Measurements from ENCODE around the gene FBXL19.
A peak's percentile ranks its signal among the peaks of the same experiment; 100 is the strongest.
"Not testable (repeated sequence)": the region's sequence is repeated elsewhere in the genome, so short reads cannot be mapped to it uniquely, and the experiment has no call there.

FBXL19 gene

DNA sequence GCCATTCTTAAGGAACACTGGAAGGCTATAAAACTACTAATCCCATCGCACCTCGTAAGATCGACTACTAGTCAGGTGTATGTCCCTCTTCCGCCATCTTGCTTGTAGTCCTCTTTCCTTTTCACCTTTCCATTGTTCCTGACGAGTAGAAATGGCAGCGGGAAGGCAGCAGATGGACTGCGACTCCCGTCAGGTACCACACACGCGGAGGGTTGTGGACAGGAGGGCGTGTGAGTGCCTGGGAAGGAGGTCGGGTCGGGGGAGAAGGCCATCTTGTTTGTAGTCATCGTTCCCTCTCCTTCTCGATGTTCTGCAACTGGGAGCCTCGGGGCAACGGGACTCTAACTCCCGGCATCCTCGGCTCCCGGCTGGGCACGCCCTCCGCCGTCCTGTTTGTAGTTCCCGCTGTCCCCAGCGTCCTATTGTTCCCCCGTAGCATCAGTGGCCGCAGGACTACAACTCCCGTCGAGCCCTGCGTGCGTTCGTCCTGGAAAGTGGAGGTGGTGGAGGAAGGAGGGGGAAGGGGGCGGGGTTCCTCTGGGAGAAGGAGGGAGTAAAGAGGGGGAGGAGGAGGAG lies 324 bp upstream of the FBXL19 start:
- DNase-seq (ENCODE audit: low spot score) = peak; percentile 100

DNA sequence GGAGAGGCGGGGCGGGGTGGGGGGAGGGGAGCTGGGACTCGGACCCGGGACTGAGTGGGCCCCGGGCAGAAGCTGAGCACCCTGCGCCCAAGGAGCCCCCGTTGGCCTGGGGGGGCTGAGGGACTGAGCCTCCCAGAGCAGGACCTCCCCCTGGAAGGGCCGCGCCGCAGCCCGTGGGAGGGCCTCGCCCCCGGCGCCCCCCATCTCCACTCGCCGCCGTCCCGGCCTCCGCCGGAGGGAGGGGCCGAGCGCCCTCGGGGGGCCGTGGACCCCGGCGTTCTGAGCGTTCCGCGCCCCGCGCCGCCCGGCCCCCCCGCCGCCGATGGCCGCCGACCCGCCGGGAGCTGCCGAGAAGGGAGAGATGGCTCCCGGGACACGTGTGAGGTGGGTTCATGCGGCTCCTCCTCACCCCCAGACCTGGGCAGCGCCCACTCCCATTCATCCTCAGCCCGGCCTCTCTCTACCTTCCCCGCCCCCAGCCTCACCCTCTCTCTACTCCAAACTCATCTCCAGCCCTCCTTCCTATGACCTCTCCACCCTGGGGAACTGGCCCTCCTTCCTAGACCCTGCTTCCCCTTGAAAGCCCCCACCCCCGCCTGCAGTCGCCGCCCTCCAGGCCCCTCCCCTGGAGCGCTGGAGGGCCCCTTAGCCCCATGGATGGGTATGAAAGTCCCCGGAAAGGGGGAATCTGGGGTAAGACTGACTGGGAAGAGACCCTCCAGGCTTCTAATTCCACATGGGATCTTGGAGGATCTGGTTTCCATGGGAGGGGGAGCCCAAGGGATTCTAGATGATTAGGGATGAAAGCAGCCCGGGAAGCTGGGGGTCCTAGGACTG lies 922 bp downstream of the FBXL19 start:
- no peak for DNase-seq (ENCODE audit: low spot score)

GRCh38 chr16:30924913-30925631 lies 1.7 kb downstream of the FBXL19 start:
- DNase-seq (ENCODE audit: low spot score) = no peak

GRCh38 chr16:30925632-30925987 lies 2.2 kb downstream of the FBXL19 start:
- DNase-seq (ENCODE audit: low spot score) = no peak

GRCh38 chr16:30925995-30926811 lies 2.8 kb downstream of the FBXL19 start:
- no peak for DNase-seq (ENCODE audit: low spot score)

DNA sequence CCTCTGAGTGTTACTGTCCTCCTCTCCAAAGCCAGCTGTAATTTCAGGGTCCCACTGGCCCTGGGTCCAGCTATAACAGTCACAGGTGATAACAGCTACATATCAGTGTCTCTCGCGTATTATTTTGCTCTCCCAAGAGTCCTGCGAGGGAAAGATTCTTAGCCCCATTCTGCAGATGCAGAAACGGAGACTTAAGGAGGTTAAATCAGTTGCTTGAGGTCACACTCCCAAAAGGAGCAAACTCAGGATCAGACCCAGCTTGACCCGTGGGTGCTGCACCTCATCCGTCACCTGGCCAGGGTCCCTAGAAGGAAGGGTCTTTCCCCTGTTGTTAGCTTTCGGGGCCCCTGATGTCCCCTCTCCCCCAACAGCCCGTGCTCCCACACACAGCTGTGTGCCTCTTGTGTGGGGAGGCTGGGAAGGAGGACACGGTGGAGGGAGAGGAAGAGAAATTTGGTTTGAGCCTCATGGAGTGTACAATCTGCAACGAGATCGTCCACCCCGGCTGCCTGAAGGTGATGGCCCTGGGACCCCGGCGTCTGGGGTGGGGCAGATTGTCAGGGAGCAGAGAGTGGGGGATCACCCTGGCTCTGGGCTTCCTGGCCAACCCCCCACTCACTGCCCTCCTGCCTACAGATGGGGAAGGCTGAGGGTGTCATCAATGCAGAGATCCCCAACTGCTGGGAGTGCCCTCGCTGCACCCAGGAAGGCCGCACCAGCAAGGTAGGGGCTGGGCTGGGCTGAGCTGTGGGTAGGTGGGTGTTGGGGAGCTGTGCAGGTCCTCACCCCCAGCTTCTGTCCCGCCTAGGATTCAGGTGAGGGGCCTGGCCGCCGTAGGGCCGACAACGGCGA lies 3.8 kb downstream of the FBXL19 start:
- no peak for DNase-seq (ENCODE audit: low spot score)

DNA sequence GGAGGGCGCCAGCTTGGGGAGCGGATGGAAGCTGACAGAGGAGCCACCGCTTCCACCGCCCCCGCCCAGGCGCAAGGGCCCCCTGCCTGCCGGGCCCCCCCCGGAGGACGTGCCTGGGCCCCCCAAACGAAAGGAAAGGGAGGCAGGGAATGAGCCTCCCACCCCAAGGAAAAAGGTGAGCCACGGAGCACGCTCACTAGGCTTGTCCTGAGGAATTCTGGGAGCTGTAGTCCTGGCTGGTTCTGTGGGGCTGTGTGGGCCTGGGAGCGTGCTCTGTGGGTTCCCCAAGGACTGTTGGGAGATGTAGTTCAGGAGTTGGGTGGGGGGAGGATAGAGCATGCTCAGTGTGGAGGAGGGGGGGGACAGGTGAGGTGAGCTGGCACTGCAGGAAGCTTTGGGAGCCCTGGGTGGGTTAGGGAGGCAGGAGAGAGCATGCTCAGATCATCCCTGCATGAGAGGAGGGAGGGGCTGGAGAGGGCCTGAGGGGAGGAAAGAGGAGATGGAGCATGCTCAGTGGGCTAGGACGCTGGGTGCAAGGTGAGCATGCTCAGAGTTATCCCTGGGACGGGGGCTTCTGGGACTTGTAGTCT lies 4.5 kb downstream of the FBXL19 start:
- DNase-seq (ENCODE audit: low spot score) = peak; percentile 82

DNA sequence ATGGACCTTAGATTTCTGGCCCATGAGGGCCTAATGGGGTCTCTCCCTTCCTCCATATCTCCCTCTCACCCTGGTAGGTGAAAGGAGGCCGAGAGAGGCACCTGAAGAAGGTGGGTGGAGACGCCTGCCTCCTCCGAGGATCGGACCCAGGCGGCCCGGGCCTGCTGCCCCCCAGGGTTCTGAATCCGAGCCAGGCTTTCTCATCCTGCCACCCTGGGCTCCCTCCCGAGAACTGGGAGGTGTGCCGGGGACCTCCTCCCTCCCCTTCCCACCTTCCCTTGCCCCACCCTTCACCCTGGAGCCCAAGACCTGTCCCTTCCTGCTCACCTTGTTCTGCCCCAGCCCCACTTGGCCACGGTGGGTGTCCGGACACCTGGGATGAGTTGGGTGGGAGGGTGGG lies 5.0 kb downstream of the FBXL19 start:
- no peak for DNase-seq (ENCODE audit: low spot score)

- no peak for DNase-seq (ENCODE audit: low spot score)
Measured at GRCh38 chr16:30929167-30929566, 5.8 kb downstream of the FBXL19 start.

DNA sequence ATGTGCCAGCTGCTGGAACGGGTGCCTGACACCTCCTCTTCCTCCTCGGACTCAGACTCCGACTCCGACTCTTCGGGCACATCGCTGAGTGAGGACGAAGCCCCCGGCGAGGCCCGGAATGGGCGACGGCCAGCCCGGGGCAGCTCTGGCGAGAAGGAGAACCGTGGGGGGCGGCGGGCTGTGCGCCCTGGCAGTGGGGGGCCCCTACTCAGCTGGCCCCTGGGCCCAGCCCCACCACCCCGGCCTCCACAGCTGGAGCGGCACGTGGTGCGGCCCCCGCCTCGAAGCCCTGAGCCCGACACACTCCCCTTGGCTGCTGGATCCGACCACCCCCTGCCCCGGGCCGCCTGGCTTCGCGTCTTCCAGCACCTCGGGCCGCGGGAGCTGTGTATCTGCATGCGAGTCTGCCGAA lies 6.8 kb downstream of the FBXL19 start:
- no peak for DNase-seq (ENCODE audit: low spot score)

- no peak for DNase-seq (ENCODE audit: low spot score)
Measured at GRCh38 chr16:30931068-30931650, 7.8 kb downstream of the FBXL19 start.

GRCh38 chr16:30934827-30935557 lies 11.6 kb downstream of the FBXL19 start:
- DNase-seq (ENCODE audit: low spot score) = no peak

DNA sequence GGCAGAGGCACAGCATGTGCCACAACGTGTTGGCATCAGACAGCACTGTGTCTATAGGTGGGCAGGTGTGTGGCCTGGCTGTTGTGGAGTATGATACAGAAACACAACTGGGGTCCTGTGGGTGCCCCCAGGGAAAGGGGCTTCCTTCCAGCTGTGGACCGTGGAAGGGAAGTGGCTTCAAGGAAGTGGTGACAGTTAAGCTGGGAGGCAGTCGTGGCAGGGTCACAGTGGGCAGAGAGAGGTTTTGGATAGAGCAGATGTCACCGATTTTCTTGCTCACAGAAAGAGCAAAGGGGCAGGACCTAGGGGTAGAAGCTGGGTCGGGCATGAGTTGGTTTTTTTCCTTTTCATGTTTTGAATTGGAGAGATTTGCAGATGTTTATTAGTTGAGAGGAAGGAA lies 14.3 kb downstream of the FBXL19 start:
- no peak for DNase-seq (ENCODE audit: low spot score)

DNA sequence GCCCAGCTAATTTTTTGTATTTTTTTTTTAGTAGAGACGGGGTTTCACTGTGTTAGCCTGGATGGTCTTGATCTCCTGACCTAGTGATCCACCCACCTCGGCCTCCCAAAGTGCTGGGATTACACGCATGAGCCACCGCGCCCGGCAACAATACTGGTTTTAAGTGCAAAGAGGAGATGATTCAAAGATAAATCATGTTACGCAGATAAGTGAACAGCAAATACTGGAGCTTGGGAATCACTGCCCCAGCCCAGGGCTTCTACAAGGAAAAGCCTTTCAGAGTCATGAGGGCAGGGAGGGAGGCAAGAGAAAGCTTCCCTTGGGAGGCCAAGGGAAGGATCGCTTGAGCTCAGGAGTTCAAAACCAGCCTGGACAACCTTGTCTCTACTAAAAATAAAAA lies 16.2 kb downstream of the FBXL19 start:
- not testable (repeated sequence) for DNase-seq (ENCODE audit: low spot score)

- no peak for DNase-seq (ENCODE audit: low spot score)
Measured at GRCh38 chr16:30941600-30942425, 18.4 kb downstream of the FBXL19 start.

GRCh38 chr16:30942426-30942806 lies 19.0 kb downstream of the FBXL19 start:
- no peak for DNase-seq (ENCODE audit: low spot score)

DNA sequence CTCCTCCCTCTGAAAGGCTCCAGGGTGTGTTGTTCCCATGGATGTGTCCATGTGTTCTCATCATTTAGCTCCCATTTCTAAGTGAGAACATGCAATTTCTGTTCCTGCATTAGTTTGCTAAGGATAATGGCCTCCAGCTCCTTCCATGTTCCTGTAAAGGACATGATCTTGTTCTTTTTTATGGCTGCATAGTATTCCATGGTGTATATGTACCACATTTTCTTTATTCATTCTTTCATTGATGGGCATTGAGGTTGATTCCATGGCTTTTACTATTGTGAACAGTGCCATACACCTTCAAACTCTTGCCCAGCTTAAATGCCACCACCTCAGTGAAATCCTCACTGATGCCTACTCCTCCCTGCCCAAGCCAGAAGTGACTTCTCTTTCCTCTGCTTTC lies 21.0 kb downstream of the FBXL19 start:
- DNase-seq (ENCODE audit: low spot score) = no peak

DNA sequence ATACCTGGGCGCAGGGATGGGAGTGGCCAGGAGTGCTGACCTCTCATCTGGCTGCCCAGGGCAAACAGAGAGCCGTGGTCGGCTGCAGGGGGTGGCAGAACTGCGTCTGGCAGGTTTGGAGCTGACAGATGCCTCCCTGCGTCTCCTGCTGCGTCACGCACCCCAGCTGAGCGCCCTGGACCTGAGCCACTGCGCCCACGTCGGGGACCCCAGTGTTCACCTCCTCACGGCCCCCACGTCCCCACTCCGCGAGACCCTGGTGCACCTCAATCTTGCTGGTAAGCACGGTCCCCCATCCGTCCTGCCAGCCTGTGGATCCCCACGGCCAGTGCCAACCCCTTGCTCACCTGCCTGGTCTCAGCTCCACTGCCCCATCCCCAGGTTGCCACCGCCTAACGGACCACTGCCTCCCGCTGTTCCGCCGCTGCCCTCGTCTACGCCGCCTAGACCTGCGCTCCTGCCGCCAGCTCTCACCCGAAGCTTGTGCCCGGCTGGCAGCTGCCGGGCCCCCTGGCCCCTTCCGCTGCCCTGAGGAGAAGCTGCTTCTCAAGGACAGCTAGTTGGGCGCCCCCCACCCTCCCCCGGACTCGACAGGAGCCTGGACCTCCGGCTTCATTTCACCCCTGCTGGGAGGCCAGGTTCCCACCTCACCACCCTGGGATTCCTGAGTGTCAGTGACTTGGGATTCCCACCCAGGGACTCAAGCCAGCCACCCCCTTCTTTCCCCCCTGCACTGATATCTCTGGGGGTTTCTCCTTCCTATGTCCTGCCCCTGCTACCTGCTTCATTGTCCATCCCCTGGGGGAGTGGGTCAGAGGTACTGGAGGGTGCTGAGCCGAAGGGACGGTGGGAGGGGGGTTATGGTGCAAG lies 23.5 kb downstream of the FBXL19 start:
- no peak for DNase-seq (ENCODE audit: low spot score)

Measured in left forelimb (tissue), 1 donor.